SK-N-SH (cell line): Measurements from ENCODE around the gene FCRL3. TPM values are rescaled to one million over a fixed set of nuclear protein-coding genes. Genes with fewer than 3 reads are reported as not detected.

Source experiments
- CTCF ChIA-PET: fragments of 300-600, 350-600 bp; formaldehyde crosslinking; extraction: SDS; loops from one replicate; lab custom pipeline; 2021; lab: Yijun Ruan, JAX
- POLR2A ChIA-PET: fragments of 350-600 bp; sonication (Branson Sonifier 250); formaldehyde crosslinking; extraction: SDS; loops from one replicate; lab custom pipeline; 2020; ENCODE audit warnings: antibody characterized with exemption, inconsistent platforms; lab: Yijun Ruan, JAX
- DNase-seq: peaks from one replicate; pipeline ENCODE4 v3.0.0; 2012
- H2AFZ ChIP-seq: fragments of 200-600 bp; sonication (generic); 2 replicates; pipeline ENCODE4 v1.8.1; 2016; ENCODE audit warnings: antibody characterized with exemption, mild to moderate bottlenecking, low read depth
- H3F3A ChIP-seq: fragments of 200-600 bp; sonication (generic); replicated peaks from 2 replicates; pipeline ENCODE3; 2016; ENCODE audit warnings: antibody characterized with exemption, mild to moderate bottlenecking; ENCODE audit not compliant: insufficient read depth
- H3K27ac ChIP-seq, 2 experiments: fragments of 200-500 bp in 1 of 2; fragments of 200-600 bp in 1 of 2; sonication (Bioruptor generic) in 1 of 2; sonication (generic), shearing (Covaris generic) in 1 of 2; 2 replicates each; pipeline versions ENCODE4 v1.5.1 to v1.6.1; 2014 to 2016; ENCODE audit warnings: low read depth in 2 of 2, inconsistent platforms in 1 of 2, low read length in 1 of 2, mild to moderate bottlenecking in 1 of 2, mixed read lengths in 1 of 2
- H3K27me3 ChIP-seq: fragments of 200-600 bp; sonication (generic), shearing (Covaris generic); 2 replicates; pipeline ENCODE4 v1.6.1; 2016; ENCODE audit warnings: mixed run types; ENCODE audit not compliant: insufficient read depth
- H3K36me3 ChIP-seq, 2 experiments: fragments of 200-500 bp in 1 of 2; fragments of 200-600 bp in 1 of 2; sonication (Bioruptor generic) in 1 of 2; sonication (generic) in 1 of 2; replicated peaks in 1 of 2; 2 replicates each; pipeline versions ENCODE3 to v1.5.1; 2014 to 2016; ENCODE audit warnings: low read length in 1 of 2, mild to moderate bottlenecking in 1 of 2; ENCODE audit not compliant: insufficient read depth in 2 of 2, control insufficient read depth in 1 of 2
- H3K4me1 ChIP-seq, 2 experiments: fragments of 200-500 bp in 1 of 2; fragments of 200-600 bp in 1 of 2; sonication (Bioruptor generic) in 1 of 2; sonication (generic), shearing (Covaris generic) in 1 of 2; 2 replicates each; pipeline versions ENCODE4 v1.5.1 to v1.6.1; 2014 to 2016; ENCODE audit warnings: low read depth in 1 of 2, low read length in 1 of 2, mixed run types in 1 of 2; ENCODE audit not compliant: insufficient read depth in 2 of 2, control insufficient read depth in 1 of 2
- H3K4me2 ChIP-seq: fragments of 200-600 bp; sonication (generic), shearing (Covaris generic); 2 replicates; pipeline ENCODE4 v1.6.1; 2017; ENCODE audit warnings: mixed run types
- H3K4me3 ChIP-seq, 2 experiments: fragments of 200-500 bp in 1 of 2; fragments of 200-600 bp in 1 of 2; sonication (Bioruptor generic) in 1 of 2; sonication (generic), shearing (Covaris generic) in 1 of 2; 2 replicates each; pipeline versions ENCODE4 v1.5.1 to v1.8.1; 2014 to 2016; ENCODE audit warnings: low read depth in 2 of 2, inconsistent platforms in 1 of 2, low read length in 1 of 2, mild to moderate bottlenecking in 1 of 2, mixed read lengths in 1 of 2, moderate library complexity in 1 of 2
- H3K79me2 ChIP-seq: fragments of 200-600 bp; sonication (generic); 2 replicates; pipeline ENCODE4 v1.8.1; 2017; ENCODE audit warnings: mild to moderate bottlenecking; ENCODE audit not compliant: insufficient read depth
- H3K9ac ChIP-seq: fragments of 200-600 bp; sonication (generic); 2 replicates; pipeline ENCODE4 v1.6.1; 2017; ENCODE audit warnings: mixed run types
- H3K9me2 ChIP-seq: fragments of 200-600 bp; sonication (generic); 2 replicates; pipeline ENCODE4 v1.6.1; 2017; ENCODE audit warnings: mixed run types
- H3K9me3 ChIP-seq: fragments of 200-600 bp; sonication (generic); 2 replicates; pipeline ENCODE4 v1.6.1; 2017; ENCODE audit warnings: mixed run types, mild to moderate bottlenecking, moderate library complexity
- H4K20me1 ChIP-seq: fragments of 200-600 bp; sonication (generic); 2 replicates; pipeline ENCODE4 v1.6.1; 2017; ENCODE audit warnings: mild to moderate bottlenecking, mixed run types; ENCODE audit not compliant: insufficient read depth
- ELF1 ChIP-seq: IDR thresholded peaks from 2 replicates; pipeline ENCODE4 v1.4.0; 2012
- EZH2phosphoT487 ChIP-seq: fragments of 200-600 bp; sonication (generic); IDR thresholded peaks from 2 replicates; pipeline ENCODE4 v1.6.1; 2017; ENCODE audit warnings: low read depth, mixed run types, mild to moderate bottlenecking, antibody characterized with exemption, moderate library complexity, borderline replicate concordance
- FOSL2 ChIP-seq: IDR thresholded peaks from 2 replicates; pipeline ENCODE4 v1.4.0; 2012; ENCODE audit warnings: low read depth, mild to moderate bottlenecking, moderate library complexity, borderline replicate concordance
- FOXJ3 ChIP-seq: sonication (generic); formaldehyde crosslinking; IDR thresholded peaks from 2 replicates; pipeline ENCODE4 v1.5.1; 2020; ENCODE audit warnings: mild to moderate bottlenecking, missing genetic modification reagents
- FOXM1 ChIP-seq: IDR thresholded peaks from 2 replicates; pipeline ENCODE4 v1.4.0; 2012; ENCODE audit warnings: low read depth, mild to moderate bottlenecking
- GABPA ChIP-seq: IDR thresholded peaks from 2 replicates; pipeline ENCODE4 v1.4.0; 2012; ENCODE audit warnings: low read depth, mild to moderate bottlenecking
- GATA2 ChIP-seq: sonication (generic); formaldehyde crosslinking; IDR thresholded peaks from 2 replicates; pipeline ENCODE4 v1.5.0; 2020; ENCODE audit warnings: mild to moderate bottlenecking, missing genetic modification reagents
- JUND ChIP-seq: IDR thresholded peaks from 2 replicates; pipeline ENCODE4 v1.4.0; 2012
- MEF2A ChIP-seq: IDR thresholded peaks from 2 replicates; pipeline ENCODE4 v1.4.0; 2012; ENCODE audit warnings: low read depth, borderline replicate concordance
- MXI1 ChIP-seq: IDR thresholded peaks from 2 replicates; pipeline ENCODE4 v1.6.1; 2012; ENCODE audit warnings: mild to moderate bottlenecking, low read depth, low read length, improper control_type of control experiment
- RAD21 ChIP-seq: IDR thresholded peaks from 2 replicates; pipeline ENCODE4 v1.6.1; 2012; ENCODE audit warnings: mild to moderate bottlenecking, low read length
- RFX5 ChIP-seq: IDR thresholded peaks from 2 replicates; pipeline ENCODE4 v1.6.1; 2012; ENCODE audit warnings: mild to moderate bottlenecking, improper control_type of control experiment, low read length
- RXRA ChIP-seq: IDR thresholded peaks from 2 replicates; pipeline ENCODE4 v1.4.0; 2012; ENCODE audit warnings: low read depth, mild to moderate bottlenecking, borderline replicate concordance
- SIN3A ChIP-seq: IDR thresholded peaks from 2 replicates; pipeline ENCODE4 v1.6.1; 2012; ENCODE audit warnings: low read depth, mild to moderate bottlenecking, low read length, moderate library complexity, borderline replicate concordance
- TAF1 ChIP-seq: IDR thresholded peaks from 2 replicates; pipeline ENCODE4 v1.6.1; 2012; ENCODE audit warnings: low read depth, mild to moderate bottlenecking, low read length, moderate library complexity, borderline replicate concordance
- TEAD4 ChIP-seq: IDR thresholded peaks from 2 replicates; pipeline ENCODE4 v1.4.0; 2012; ENCODE audit warnings: mild to moderate bottlenecking, borderline replicate concordance; ENCODE audit not compliant: insufficient read depth
- YY1 ChIP-seq: IDR thresholded peaks from 2 replicates; pipeline ENCODE4 v1.4.0; 2012; ENCODE audit warnings: low read depth, mild to moderate bottlenecking
- WGBS: methylation state at CpG from one replicate; pipeline ENCODE4 v1.1.6; 2017; ENCODE audit warnings: low lambda C conversion rate; 5-methylcytosine and 5-hydroxymethylcytosine counted together
- polyA plus RNA-seq, 3 experiments: library from polyadenylated mRNA; depleted of rRNA; stranded (reverse); fragments of >200 nt; gene quantifications; 2 replicates each; pipeline ENCODE4 v1.2.3, GENCODE V29; 2012
- TF ChIP-seq, protein P1 (sequence below): fragments of 150-350 bp; IDR thresholded peaks from 2 replicates; pipeline ENCODE4 v1.6.1; 2017; ENCODE audit warnings: antibody characterized with exemption, low read length, low read depth, borderline replicate concordance
- TF ChIP-seq, protein P2 (sequence below): IDR thresholded peaks from 2 replicates; pipeline ENCODE4; 2012
- TF ChIP-seq, protein P3 (sequence below): IDR thresholded peaks from 2 replicates; pipeline ENCODE4 v1.4.0; 2012; ENCODE audit warnings: low read depth, borderline replicate concordance

Gene FCRL3
- polyA plus RNA-seq, 1 of the 3 experiments (the other 2 are of a cell fraction) = not detected

DNA sequence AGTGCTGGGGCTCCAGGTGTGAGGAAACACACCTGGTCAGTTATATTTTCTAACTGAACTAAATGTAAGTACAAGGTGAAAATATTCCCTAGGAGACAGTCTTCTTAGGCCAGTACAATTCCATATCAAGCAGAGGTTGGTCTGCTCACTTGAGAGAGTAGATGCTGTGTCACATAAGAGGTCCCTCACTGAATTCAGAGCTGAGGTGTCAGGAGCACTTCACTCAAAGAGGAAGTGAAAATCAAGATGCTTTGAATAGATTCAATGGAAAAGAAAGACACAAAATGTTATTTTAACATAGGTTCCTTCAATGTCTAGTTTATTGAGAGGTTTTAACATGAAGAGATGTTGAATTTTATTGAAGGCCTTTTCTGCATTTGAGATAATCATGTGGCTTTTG, 4.3 kb upstream of the FCRL3 start:
- H3K9ac ChIP-seq = no peak overlapping the region
- H3K4me3 ChIP-seq = no peak overlapping the region
- no peaks in the 10 kb centered on the region for H3K79me2 ChIP-seq
- H3K9me2 ChIP-seq = no peaks in the 10 kb centered on the region
- DNase-seq = no peak
- H3K4me1 ChIP-seq = no peaks in the 10 kb centered on the region
- ChIA-PET POLR2A (no interaction called here), CTCF (interaction anchor here (6.1 kb wide), 1 partner anchor 14 kb away, joined by 21 read pairs; no protein-coding TSS in a partner anchor)
- no peaks in the 10 kb centered on the region for H3K36me3 ChIP-seq
- no peaks in the 10 kb centered on the region for H3K9me3 ChIP-seq
- no peaks in the 10 kb centered on the region for H3F3A ChIP-seq
- H4K20me1 ChIP-seq = no peaks in the 10 kb centered on the region
- H3K4me2 ChIP-seq = no peak overlapping the region
- TF ChIP-seq, protein P1, sequence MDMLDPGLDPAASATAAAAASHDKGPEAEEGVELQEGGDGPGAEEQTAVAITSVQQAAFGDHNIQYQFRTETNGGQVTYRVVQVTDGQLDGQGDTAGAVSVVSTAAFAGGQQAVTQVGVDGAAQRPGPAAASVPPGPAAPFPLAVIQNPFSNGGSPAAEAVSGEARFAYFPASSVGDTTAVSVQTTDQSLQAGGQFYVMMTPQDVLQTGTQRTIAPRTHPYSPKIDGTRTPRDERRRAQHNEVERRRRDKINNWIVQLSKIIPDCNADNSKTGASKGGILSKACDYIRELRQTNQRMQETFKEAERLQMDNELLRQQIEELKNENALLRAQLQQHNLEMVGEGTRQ = no peak
- no peak for TF ChIP-seq TAF1
- TF ChIP-seq FOXJ3 (CRISPR knock-in tag) = no peak
- TF ChIP-seq MXI1 = no peak
- TF ChIP-seq FOSL2 = no peak
- no peak for TF ChIP-seq ELF1
- TF ChIP-seq FOXM1 = no peak
- TF ChIP-seq JUND = no peak
- no peak for TF ChIP-seq SIN3A
- TF ChIP-seq TEAD4 = no peak
- TF ChIP-seq, protein P2, sequence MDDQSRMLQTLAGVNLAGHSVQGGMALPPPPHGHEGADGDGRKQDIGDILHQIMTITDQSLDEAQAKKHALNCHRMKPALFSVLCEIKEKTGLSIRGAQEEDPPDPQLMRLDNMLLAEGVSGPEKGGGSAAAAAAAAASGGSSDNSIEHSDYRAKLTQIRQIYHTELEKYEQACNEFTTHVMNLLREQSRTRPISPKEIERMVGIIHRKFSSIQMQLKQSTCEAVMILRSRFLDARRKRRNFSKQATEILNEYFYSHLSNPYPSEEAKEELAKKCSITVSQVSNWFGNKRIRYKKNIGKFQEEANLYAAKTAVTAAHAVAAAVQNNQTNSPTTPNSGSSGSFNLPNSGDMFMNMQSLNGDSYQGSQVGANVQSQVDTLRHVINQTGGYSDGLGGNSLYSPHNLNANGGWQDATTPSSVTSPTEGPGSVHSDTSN = no peak
- no peak for TF ChIP-seq RFX5
- no peak for TF ChIP-seq MEF2A
- TF ChIP-seq GATA2 (CRISPR knock-in tag) = no peak
- no peak for TF ChIP-seq GABPA
- no peak for TF ChIP-seq RXRA
- H3K27ac ChIP-seq = no peak overlapping the region
- H2AFZ ChIP-seq = no peak overlapping the region
- peaks cover 9% of the 10 kb centered on the region; the same call in 1 of the 2 replicates for H3K27me3 ChIP-seq

DNA sequence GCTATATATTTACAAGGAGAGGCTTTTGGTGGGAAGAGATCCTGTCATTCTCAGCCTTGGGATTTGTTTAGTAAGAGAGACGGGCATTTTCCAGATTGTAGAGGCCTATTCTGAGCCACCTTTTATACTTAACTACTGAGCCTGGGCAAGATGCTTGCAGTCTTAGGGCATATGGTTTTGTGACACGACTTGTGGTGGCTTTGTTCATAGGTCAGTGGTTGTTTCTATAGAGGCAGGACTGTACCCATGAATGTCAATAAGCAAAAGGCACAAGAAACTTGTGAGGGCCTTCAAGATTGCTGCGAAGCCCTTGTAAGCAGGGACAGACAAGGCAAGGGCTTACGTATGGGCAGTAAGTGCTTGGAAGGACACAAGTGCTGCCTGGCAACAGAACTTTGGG, 3.4 kb upstream of the FCRL3 start:
- H3K4me1 ChIP-seq = no peaks in the 10 kb centered on the region
- no peaks in the 10 kb centered on the region for H4K20me1 ChIP-seq
- no peaks in the 10 kb centered on the region for H3F3A ChIP-seq
- H3K9ac ChIP-seq = no peak overlapping the region
- H3K9me2 ChIP-seq = no peaks in the 10 kb centered on the region
- POLR2A ChIA-PET = no interaction called here
- H3K4me3 ChIP-seq = no peak overlapping the region
- TF ChIP-seq RAD21 = no peak
- TF ChIP-seq EZH2phosphoT487 = no peak
- no peak for TF ChIP-seq YY1
- TF ChIP-seq, protein P3, sequence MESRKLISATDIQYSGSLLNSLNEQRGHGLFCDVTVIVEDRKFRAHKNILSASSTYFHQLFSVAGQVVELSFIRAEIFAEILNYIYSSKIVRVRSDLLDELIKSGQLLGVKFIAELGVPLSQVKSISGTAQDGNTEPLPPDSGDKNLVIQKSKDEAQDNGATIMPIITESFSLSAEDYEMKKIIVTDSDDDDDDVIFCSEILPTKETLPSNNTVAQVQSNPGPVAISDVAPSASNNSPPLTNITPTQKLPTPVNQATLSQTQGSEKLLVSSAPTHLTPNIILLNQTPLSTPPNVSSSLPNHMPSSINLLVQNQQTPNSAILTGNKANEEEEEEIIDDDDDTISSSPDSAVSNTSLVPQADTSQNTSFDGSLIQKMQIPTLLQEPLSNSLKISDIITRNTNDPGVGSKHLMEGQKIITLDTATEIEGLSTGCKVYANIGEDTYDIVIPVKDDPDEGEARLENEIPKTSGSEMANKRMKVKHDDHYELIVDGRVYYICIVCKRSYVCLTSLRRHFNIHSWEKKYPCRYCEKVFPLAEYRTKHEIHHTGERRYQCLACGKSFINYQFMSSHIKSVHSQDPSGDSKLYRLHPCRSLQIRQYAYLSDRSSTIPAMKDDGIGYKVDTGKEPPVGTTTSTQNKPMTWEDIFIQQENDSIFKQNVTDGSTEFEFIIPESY = no peak
- H3K36me3 ChIP-seq = no peaks in the 10 kb centered on the region
- H3K79me2 ChIP-seq = no peaks in the 10 kb centered on the region
- no peak overlapping the region for H2AFZ ChIP-seq
- no peak overlapping the region for H3K4me2 ChIP-seq
- no peak for DNase-seq
- CTCF ChIA-PET = interaction anchor here (6.1 kb wide), 1 partner anchor 13 kb away, joined by 21 read pairs; no protein-coding TSS in a partner anchor
- 8% methylated on average over 4 of the region's 4 CpGs for WGBS
- no peaks in the 10 kb centered on the region for H3K9me3 ChIP-seq
- H3K27me3 ChIP-seq = peaks cover 9% of the 10 kb centered on the region; the same call in 1 of the 2 replicates
- no peak overlapping the region for H3K27ac ChIP-seq
